Daoy (cell line): Measurements from ENCODE around the gene C12orf75. TPM values are rescaled to one million over a fixed set of nuclear protein-coding genes. Genes with fewer than 3 reads are reported as not detected.
"Not testable (repeated sequence)": the region's sequence is repeated elsewhere in the genome, so short reads cannot be mapped to it uniquely, and the experiment has no call there.

ENCODE experiments used
- DNase-seq: peaks from one replicate; pipeline ENCODE4 v3.0.0-alpha.2; 2015; ENCODE audit warnings: low read depth
- total RNA-seq: library from RNA; depleted of rRNA; stranded (reverse); fragments of >200 nt; shearing (Covaris generic); gene quantifications from 2 replicates; pipeline ENCODE4 v1.2.3, GENCODE V29; 2014

The C12orf75 gene
- total RNA-seq, 1 experiment from 2014 or later, result 103 TPM

GRCh38 chr12:105374303-105374702 lies 43.8 kb downstream of the C12orf75 start:
- no peak for DNase-seq

GRCh38 chr12:105377077-105377476 lies 46.6 kb downstream of the C12orf75 start:
- DNase-seq, result no peak

- DNase-seq, result peak; percentile 12
Observed at GRCh38 chr12:105378911-105379310, 48.4 kb downstream of the C12orf75 start.

GRCh38 chr12:105382771-105383622 lies 52.5 kb downstream of the C12orf75 start:
- peak; percentile 58 for DNase-seq

GRCh38 chr12:105384220-105384619 lies 53.7 kb downstream of the C12orf75 start:
- no peak for DNase-seq

DNA sequence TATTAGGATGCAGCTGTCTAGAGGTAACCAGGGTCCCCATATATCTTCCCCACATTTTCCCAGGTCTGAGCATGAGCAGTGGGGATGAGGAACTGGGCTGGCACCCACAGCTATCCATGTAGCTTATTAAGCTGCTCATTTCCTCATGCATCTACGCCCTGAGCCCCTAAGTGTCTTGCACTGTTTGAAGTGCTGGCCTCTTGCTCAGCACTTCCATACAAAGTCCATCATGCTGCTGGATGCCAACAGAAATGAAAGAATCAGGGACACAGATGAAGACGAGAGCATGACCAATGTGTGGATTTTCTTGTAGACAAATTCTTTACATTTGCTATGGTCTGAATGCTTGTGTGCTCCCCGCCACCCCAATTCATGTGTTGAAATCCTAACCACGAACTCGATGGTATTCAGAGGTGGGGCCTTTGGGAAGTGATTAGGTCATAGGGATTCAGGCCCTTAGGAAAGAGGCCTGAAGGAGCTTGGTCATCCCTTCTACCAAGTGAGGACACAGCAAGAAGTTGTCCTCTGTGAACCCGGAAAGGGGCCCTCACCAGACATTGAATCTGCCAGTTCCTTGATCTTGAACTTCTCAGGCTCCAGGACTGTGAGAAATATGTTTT lies 54.5 kb downstream of the C12orf75 start:
- no peak for DNase-seq

- DNase-seq, result no peak
Observed at GRCh38 chr12:105386431-105386830, 55.9 kb downstream of the C12orf75 start.

DNA sequence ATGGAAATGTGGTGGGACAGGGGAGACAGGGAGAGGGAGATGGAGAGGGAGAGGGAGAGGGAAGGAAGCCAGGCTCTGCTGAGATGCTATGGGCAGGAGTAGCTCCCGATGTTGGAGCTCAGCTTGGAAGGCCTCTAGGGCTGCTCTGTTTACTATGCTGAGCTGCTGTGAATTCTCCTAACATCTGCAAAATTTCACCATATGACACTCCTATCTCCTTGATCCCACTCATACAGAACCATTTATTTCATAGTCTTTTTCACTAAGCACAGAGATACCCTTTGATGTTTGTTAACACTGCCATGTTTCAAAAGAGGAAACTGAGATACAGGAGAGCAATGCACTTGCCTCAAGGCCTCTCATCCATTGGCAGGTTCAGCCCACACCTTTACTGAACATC lies 60.7 kb downstream of the C12orf75 start:
- DNase-seq, result no peak

DNA sequence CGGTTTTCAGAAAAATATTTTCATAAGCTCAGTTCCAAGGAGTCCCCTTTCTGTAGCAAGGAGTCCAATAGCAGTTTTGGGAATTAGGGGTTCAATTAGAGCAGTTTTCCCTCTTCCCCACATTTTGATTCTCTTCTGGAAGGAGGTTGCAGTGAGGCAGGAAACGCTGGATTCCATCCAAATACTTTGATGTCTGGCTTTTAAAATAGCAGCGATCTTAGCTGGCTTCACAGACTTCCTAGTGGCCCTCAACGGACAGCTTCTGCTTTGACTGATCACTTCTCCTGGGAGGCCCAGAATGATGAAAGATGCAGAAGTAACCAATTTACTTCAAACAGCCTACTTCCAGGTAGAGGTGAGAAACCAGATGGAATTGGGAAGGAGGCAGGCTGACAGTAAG lies 63.1 kb downstream of the C12orf75 start:
- DNase-seq, result no peak

GRCh38 chr12:105396024-105396423 lies 65.5 kb downstream of the C12orf75 start:
- no peak for DNase-seq

GRCh38 chr12:105396983-105397382 lies 66.5 kb downstream of the C12orf75 start:
- no peak for DNase-seq

GRCh38 chr12:105398930-105399329 lies 68.4 kb downstream of the C12orf75 start:
- no peak for DNase-seq

GRCh38 chr12:105399428-105400081 lies 69.1 kb downstream of the C12orf75 start:
- no peak for DNase-seq

GRCh38 chr12:105400227-105400626 lies 69.7 kb downstream of the C12orf75 start:
- no peak for DNase-seq

- DNase-seq, result no peak
Observed at GRCh38 chr12:105401198-105401597, 70.7 kb downstream of the C12orf75 start.

DNA sequence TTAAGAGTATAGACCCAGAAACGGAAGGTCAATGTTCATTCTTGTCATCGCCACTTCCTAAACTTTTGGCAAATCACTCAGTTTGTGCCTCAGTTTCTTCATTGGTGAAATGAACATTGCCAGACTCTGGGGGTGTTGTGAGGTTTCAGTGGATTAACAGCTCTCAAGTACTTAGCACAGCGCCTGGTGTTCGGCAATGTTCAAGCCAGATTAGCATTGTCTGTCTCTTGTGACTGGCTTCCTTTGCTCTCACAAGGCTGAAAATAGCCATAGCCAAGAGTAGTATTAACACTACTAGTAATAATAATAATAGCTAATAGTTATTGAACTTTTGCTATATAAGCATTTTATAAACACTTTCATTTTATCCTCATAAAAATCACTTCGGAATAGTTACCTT lies 71.9 kb downstream of the C12orf75 start:
- no peak for DNase-seq

GRCh38 chr12:105403095-105403494 lies 72.6 kb downstream of the C12orf75 start:
- no peak for DNase-seq

DNA sequence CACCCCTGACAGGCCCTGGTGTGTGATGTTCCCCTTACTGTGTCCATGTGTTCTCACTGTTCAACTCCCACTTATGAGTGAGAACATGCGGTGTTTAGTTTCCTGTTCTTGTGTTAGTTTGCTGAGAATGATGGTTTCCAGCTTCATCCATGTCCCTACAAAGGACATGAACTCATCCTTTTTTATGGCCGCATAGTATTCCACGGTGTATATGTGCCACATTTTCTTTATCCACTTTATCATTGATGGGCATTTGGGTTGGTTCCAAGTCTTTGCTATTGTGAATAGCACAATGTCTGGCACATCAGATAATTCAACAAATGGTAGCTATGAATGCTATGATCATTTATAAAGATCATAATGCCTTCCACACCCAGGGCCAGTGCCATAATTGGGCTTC lies 73.6 kb downstream of the C12orf75 start:
- DNase-seq, result not testable (repeated sequence)

GRCh38 chr12:105406497-105406896 lies 76.0 kb downstream of the C12orf75 start:
- no peak for DNase-seq

DNA sequence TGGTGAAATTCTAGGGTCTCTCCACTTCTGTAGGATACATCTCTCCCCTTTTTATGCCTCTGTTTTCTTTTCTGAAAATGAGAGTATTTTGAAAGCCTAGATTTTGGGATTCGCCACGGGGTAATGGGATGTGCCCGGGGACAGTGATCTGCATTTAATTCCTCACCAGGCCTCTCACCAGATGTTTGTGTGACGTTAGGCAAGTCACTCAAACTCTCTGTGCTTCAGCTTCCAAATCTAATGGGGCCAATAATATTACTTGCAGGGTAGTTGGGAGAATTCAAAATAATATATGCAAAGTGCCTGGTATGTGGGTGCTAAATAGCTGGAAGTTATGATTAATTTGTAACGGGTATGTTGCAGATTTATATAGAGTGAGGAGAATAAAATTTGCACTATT lies 78.8 kb downstream of the C12orf75 start:
- no peak for DNase-seq

DNA sequence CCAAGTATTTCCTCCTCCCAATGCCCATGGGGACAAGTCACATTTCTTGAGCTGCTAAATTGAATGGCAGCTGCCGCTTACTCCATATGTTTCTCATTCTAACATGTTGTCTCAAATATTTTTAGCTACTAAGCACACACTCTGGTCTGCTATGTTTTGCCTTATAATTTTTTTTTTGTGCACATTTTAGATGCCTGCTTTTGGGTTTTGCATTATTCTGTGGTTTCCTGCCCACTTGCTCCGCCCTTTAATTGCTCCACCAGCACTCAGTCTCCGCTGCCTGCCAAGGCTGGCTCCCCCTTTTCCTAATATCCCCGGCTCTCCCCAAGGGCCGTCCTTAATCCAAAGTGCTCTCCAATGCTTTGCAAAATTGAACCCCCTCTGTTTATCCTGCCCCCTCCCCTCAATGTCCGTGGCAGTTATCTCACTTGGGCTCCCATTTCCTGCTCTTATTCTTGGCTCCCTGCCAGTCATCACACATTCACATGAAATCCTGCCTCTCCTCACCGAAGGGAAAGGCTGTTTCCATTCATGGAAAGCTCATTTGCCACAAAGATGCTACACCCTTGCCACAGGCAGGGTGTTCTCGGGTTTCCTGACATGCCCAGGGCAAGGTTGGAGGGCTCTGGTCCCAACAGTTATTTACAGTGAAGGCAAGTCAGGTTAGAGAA lies 79.4 kb downstream of the C12orf75 start:
- DNase-seq, result peak; percentile 60

DNA sequence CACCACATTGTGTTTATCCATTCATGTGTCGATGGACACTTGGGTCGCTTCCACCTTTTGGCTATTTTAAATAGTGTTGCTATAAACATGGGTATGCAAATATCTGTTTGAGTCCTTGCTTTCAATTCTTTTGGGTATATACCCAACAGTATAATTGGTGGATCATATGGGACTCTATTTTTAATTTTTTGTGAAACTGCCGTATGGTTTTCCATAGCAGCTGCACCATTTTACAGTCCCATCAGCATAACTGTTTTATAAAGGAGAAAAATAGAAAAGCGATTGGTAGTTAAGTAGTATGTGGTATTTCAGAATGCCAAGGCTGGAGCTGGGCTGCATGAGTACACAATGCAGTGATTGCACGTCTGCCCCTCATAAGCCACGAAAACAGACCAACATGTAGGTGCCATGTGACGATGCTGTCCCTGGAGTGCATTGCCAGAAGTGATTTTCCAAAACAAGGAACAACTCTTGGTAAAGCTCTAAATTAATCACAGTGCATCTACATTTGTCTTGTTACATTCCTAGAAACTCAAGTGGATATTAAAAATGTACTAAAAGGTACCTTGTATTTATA lies 83.5 kb downstream of the C12orf75 start:
- DNase-seq, result no peak
